AG10803 (cell line): ENCODE results near the gene UBR1.

Source experiments
- DNase-seq: peaks from one replicate; pipeline ENCODE4 v3.0.0; 2010; ENCODE audit warnings: low read depth
- H3K4me3 ChIP-seq: 2 replicates; pipeline ENCODE4 v1.5.1; 2011; ENCODE audit warnings: mild to moderate bottlenecking, low read length, control low read depth
- TF ChIP-seq, protein P1 (sequence below): conservative IDR thresholded peaks from 2 replicates; pipeline ENCODE4 v1.5.1; 2011; ENCODE audit warnings: mild to moderate bottlenecking, low read length, control low read depth, inconsistent platforms

UBR1 gene

DNA sequence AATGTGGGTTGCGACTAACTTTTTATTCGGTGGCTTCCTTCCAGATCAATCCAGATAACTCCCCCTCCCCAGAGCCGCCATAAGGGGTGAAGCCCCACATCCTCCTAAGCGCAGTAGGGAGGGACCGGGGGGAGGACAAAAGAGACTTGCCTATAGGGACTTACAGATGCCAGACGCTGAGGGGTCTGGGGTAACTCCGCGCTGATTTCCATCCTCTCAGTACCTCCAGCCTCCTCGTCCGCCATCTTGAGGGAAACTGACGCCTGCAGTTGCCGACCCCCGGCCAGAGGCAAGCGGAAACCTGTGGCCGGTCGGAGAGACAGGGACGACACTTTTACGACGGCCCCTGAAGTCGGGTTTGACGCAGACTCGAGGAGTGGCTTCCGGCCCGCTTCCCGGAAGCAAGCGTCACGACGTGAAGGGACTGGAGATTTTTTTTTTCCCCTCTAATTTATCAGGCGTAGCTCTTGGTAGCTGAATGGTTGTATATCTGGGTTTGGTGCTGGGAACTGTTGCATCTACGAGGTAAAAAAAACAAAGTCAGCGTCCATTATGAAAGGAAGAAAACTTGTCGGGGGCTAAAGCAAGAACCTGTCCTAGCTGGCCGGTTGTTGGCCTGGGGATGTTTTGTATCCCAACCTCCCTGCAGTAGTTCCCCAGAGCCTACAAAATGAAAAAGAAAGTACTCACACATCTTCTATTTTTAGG is at the start of gene UBR1:
Gene UBR1 (minus strand): TSS at position 261 of the 708 bp plus-strand sequence. CDS start 16 bp downstream, at position 245.
- TF ChIP-seq, protein P1, sequence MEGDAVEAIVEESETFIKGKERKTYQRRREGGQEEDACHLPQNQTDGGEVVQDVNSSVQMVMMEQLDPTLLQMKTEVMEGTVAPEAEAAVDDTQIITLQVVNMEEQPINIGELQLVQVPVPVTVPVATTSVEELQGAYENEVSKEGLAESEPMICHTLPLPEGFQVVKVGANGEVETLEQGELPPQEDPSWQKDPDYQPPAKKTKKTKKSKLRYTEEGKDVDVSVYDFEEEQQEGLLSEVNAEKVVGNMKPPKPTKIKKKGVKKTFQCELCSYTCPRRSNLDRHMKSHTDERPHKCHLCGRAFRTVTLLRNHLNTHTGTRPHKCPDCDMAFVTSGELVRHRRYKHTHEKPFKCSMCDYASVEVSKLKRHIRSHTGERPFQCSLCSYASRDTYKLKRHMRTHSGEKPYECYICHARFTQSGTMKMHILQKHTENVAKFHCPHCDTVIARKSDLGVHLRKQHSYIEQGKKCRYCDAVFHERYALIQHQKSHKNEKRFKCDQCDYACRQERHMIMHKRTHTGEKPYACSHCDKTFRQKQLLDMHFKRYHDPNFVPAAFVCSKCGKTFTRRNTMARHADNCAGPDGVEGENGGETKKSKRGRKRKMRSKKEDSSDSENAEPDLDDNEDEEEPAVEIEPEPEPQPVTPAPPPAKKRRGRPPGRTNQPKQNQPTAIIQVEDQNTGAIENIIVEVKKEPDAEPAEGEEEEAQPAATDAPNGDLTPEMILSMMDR, result no peak

DNA sequence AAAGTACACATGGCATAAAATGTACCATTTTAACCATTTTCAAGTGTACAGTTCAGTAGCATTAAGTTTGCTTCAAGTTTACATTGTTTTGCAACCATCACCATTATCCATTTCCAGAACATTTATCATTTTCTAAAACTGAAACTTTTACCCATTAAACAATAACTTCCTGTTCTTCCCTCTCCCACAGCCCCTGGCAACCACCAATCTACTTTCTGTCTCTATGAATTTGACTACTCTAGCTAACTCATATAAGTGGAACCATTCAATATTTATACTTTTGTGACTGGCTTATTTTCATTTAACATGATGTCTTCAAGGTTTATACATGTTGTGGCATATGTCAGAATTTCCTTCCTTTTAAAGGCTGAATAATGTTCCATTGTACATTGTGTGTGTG is 47.4 kb upstream of the UBR1 start:
- no peak for DNase-seq
- H3K4me3 ChIP-seq, result no peak overlapping the region
- TF ChIP-seq, protein P1, result no peak

More for the DNA sequence above, at the start of gene UBR1:
- peak; percentile 92 for DNase-seq
- H3K4me3 ChIP-seq, result peak within 1 kb of the TSS; percentile 87

DNA sequence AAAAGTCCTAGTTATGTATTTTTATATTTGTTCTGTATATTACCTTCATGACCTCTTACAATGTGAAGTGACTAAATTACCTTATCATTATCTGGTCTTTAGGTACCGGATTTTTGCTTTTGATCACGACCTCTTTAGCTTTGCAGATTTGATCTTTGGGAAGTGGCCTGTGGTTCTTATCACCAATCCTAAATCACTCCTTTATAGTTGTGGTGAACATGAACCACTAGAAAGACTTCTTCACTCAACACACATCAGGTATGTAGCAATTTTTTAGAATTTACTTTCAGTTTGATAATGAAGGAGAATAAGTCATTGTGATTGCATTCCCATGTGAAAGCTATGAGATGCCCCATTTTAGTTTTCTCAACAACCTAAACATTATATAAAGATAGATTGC is 45.9 kb upstream of the UBR1 start:
- H3K4me3 ChIP-seq, result no peak overlapping the region
- TF ChIP-seq, protein P1, result no peak
- no peak for DNase-seq

- H3K4me3 ChIP-seq, result no peak overlapping the region
- peak; percentile 97 for DNase-seq
- TF ChIP-seq, protein P1, result no peak
These were observed 44.5 kb upstream of the UBR1 start for GRCh38 chr15:43150191-43150929.

DNA sequence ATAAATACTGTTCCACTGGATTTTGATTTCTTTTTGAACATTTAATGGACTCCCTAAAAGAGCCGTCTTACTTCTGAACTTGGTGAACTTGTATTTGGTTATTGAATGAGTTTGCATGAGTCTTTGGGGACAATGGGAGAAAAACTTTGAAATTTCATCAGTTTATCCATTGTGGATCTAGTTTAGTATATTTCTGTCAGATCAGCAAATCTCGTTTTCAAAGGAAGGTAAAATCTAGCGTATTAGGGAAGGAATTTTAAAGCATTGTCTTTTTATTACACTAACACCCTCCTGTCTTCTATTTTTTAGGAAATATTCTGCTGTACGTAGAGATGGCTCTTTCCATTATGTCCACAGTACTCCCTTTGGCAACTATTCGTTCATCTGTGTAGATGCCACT is 40.3 kb upstream of the UBR1 start:
- DNase-seq, result no peak
- no peak overlapping the region for H3K4me3 ChIP-seq
- TF ChIP-seq, protein P1, result no peak

GRCh38 chr15:43144512-43144911 is 38.7 kb upstream of the UBR1 start:
- TF ChIP-seq, protein P1, result no peak
- H3K4me3 ChIP-seq, result no peak overlapping the region

More at GRCh38 chr15:43144512-43144911, 38.7 kb upstream of the UBR1 start:
- DNase-seq, result no peak
